ENCODE results near the gene TCP11.

Gene TCP11

DNA sequence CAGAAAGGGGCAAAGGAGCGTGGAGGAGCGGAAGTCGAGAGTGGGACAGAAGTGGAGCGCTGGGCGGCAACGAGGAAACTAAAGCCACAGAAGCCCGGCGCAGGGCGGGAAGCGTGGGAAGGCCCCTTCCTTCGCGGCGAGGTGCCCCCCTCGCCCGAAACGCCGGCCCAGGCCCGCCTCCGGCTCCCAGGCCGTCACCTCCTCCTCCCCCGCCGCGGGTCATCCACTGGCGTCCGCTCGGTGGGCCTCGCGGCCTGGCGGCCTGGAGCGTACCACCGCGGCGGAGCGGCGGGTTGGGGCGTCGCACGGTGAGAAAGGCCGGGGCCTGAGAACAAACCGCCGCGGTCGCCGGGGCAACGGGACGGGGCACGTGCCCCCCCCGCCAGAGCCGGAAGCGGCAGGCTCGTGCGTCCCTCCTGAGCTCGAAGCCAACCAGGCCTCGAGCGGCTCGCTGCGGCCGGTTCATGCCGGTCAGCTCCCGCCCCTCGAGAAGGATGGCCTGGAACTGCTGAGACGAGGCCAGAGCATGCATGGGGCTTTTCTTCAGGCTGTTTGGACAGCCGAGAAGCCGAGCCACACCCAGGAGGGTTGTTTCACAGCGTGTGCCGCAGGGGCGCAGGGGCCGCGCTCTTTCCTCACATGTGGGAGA lies at the start of gene TCP11:
TSS of gene TCP11 (minus strand) at position 333 of the 649 bp plus-strand sequence. CDS start 469 bp downstream, outside the sequence.
- DNase-seq (ENCODE audit: low spot score): no peak

DNA sequence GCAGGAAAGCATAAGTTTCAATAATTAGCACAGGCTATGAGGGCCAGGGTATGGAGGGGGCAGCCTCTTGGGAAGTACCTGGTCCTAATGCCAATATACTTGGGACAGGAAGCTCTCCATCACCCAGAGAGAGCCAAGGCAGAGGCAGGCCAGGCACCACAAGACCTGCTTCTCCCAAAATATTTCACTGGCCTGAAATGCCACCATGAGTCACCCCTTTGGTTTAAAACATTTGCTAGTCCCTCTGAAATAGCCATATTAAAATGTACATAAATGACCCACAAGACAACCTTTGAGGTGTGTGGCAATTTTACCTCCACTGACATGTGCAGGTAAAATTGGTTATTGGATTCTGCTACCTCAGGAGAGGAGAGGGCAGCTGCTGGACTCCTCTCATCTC lies 49.2 kb upstream of the TCP11 start:
- DNase-seq (ENCODE audit: low spot score): no peak

DNA sequence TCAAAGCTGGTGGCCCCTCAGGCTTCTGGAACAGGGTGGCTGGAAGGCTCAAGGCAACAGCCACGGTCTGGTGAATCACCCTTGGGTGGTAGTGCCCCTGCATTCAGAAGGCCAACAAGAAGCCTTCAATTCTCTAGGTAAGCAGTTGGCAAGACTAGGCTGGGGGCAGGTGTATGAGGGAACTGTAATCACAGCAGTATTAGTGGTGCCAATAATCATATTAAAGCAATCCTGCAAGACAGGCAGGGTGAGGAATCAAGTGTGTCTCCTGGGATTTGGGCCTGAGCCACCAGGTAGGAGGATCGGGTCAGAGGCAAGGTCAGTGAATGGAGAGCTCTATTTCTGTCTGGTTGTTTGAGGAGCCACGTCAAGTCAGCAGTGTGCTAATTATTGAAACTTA lies 47.7 kb upstream of the TCP11 start:
- DNase-seq (ENCODE audit: low spot score): no peak

DNA sequence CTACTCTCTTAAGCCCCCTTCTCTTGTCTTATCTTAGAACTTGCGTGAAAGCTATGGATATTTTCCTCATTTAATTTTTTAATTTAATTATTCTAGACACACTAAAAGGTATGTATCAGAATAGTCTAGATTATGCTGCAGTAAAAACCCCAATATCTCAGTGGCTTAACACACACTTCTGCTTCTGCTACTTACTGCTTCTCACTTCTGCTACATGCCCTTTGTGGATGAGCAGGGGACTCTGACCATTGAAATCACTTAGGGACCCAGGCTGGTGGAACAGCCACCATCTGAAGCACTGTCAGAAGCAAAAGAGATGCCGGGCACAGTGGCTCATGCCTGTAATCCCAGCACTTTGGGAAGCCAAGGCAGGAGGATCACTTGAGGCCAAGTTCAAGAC lies 45.4 kb upstream of the TCP11 start:
- DNase-seq (ENCODE audit: low spot score): no peak

DNA sequence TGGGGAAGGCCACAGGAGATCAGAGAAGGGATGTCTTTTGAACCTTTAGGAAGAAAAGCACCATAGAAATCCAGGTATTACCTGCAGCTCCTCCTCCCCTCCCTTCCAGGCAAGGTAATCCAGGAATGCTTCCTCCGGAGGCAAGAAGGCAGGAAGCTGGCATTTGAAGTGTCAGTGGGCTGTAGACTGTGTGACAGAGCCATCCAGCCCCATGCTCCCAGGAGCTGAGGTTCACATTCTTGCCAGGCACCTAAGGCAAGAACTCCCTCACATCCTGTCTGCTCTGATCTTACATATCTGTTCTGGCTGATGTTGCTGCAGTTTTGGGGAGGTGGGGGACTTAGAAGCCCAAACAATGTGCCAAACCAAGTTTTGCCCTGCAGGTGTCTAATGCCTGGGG lies 44.8 kb upstream of the TCP11 start:
- DNase-seq (ENCODE audit: low spot score): peak; percentile 27

DNA sequence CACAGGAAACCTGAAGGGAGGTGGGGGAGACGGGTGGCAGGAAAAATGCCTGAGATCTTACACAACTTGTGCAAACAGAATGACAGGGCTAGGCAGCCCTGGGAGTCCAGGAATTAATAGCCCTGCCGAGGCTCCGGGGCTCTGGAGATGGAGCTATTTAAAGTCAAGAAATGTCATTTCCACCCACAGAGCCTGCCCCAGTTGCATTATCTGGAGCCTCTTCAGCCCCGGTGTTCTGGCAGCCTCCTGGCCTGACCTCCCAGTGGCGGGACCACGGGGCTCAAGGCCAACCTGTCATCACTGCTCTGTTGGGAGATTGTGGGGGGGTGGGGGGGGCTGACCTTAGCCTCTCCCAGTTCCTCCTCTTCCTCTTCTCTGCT lies 44.2 kb upstream of the TCP11 start:
- peak; percentile 71 for DNase-seq (ENCODE audit: low spot score)

DNA sequence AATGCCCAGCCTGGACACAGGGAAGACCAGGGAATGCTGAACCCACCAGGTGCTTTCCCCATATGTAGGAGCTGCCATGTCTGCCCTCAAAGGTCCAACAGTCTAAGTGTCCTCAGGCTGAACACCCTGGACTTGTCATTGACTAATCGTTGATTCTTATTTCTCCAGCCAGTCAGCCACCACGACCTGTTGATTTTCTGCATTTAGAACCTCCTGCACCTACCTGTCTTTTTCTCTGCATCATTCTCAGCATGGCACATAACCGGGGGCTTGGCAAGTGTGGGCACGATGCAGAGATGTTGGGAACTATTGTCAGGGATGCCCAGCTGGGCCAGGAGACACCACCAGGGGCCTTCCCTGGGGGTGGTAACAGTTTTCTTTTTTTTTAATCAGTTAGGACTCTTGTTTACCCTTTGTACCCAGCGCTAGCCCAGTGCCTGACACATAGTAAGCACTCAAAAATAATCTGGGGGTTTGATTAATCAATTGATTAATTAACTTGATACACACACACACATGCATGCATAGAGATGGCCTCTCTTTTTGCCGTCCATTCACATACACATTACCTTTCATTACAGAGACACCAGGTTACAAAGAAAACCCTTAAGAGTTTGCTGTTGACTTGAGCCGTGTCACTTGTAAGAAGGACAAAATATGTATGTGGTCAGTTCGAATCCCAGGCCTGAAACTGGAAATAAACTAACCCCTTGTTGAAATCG lies 43.6 kb upstream of the TCP11 start:
- DNase-seq (ENCODE audit: low spot score): no peak

DNA sequence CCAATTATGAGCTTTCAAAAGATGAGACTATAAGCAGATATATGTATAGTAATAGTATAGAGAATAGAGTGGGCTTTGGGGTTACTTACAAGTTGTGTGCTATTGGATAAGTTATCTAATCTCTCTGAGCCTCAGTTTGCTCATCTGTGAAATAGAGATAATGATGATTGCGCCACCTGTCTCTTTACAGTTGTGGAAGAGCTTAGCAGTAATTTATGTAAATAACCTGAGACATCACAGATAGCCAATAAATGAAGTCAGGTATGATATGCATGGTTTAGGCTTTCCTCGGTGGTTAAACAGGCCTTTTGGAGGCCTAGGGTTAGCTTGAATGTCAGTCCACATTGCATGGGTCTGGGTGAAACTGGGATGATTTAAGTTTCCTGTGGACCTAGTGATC lies 42.8 kb upstream of the TCP11 start:
- no peak for DNase-seq (ENCODE audit: low spot score)

DNA sequence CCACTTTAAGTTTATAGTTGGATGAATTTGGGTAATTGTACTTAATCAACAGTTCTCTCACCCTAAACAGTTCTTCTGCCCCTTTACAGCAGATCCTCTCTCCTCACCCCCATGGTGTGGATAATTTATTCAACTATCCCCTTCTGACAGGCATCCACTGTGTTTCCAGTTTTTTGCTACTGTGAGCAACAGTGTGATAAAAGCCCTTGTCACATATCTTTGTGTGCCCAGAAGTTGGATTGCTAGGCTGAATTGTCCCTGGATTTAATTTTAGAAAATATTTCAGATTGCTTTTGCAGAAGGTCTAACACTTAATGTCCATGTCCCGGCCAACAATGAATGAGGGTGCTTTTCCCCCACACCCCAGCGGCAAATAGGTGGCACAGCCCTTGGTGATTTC lies 42.1 kb upstream of the TCP11 start:
- no peak for DNase-seq (ENCODE audit: low spot score)

DNA sequence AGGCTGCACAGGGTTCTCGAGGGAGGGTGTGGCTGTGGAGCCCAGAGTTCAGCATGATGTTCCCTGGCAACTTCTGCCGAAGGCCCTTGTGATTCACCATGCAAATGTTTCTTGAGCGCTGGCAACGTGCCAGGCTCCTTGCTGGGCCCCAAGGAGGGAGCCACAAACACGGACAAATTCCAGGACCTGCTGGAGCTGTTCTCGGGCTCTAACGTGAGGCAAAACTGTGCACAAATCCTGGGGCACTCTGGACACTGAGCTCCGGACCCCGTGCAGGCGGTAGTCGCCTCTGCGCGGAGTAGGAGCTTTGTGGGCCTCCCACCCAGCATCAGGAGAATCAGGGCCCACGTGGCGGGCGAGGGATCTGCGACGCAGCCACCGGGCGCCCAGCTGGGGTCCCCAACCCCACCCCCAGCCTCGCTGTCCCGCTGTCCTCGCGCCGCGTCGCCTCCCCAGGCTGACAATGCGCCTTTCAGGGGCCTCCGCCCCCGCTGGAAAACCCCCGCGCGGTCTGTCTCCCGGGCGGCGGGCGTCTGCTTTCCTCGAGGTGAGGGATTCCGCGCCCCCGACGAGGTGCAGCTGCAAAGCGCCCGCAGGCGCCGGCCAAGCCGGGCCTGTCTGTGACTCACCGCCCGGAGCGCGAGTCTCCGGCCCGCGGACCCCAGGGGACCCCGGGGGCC lies 40.9 kb upstream of the TCP11 start:
- DNase-seq (ENCODE audit: low spot score): peak; percentile 90

DNA sequence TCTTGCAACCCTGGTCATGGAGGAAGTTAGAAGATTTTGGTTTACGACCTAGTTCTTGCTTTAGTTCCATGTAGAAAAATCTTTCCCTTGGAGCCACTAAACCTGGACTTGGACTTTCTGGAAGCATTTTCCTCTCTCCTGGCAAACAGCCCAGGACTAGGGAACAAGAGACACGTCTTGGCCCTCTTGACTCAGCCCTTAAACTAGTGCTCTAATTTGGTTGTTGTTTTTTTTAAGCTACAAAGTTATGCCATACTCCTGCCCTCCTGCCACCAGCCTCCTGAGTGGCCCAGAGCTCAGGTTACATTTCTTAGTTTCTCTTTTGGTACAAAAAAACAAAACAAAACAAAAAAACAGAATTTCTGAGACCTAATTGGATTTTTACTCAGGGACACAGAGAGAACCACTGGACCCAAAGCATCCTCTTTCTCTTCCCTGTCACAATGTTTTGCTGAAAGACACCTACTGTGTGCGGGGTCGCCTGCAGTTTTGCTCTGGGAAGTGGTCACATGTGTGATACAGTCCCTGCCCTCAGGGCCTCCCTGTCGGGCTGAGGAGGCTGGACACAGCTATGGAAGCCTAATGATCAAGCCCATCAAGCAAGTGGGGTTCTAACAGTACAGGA lies 40.3 kb upstream of the TCP11 start:
- DNase-seq (ENCODE audit: low spot score): peak; percentile 52

DNA sequence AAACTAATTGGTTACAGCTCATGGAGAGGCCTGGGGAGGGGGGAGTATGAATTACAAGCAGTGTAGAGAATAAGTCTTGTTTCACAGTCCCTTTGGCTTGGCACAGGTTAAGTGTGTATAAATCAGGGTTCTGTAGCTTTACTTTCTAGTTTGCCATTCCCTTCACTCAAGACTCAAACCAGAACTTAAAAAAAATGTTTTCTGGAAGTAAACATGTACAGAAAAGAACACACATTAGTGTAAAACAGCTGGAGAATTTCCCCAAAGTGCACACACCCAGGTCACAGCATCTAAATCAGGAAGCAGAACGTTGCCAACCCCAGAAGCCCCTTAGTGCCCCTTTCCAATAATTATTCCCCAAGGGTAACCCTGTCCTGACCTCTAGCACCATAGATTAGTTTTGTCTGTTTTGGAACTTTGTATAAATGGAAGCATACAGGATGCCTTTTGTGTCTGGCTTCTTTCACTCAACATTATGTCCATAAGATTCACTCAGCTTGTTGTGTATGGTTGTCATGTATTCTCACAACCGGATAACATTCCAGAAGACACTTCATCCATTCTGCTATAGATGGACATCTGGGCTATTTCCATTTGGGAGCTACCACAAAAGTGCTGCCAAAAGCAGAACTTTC lies 38.9 kb upstream of the TCP11 start:
- no peak for DNase-seq (ENCODE audit: low spot score)

DNA sequence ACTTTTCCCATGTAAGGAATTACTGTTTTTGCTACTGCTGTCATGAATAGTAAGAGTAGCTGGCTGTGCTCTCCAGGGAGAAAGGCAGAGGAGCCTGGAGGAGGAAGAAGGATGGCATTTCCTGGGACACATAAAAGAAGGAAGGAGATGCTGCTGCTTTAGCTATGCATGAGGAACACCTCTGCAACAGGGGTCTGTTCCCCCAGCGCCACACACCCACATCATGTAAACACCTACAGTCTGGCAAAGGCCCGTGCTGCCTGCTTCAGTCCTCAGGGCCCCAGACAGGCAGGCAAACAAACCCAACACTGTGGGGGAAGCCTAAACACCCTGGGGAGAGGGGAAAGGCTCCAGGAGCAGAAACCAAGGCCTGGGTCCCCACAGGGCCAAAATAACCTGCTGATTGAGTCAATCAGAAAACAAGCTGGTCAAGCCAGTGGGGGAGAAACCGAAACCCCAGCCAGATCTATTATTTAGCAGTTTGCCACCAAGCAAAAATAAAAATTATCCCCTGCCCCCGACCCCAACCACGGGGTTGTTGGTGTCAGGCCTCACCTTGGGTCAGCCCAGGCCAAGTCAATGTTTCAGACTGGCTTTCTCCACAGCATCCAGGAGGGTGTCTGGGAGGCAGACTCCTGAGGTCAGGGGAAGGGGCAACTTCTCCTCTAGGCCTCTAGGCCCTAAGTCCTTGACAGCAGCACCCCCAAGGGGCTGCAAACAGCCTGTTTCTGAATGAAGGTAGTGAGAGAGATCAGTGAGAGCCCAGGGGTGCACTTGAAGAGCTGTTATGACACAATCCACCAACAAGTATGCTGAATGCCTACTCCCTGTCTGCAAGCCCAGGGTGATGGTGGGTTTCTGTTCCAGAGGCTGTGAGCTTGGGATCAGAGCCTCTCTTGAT lies 38.0 kb upstream of the TCP11 start:
- no peak for DNase-seq (ENCODE audit: low spot score)

DNA sequence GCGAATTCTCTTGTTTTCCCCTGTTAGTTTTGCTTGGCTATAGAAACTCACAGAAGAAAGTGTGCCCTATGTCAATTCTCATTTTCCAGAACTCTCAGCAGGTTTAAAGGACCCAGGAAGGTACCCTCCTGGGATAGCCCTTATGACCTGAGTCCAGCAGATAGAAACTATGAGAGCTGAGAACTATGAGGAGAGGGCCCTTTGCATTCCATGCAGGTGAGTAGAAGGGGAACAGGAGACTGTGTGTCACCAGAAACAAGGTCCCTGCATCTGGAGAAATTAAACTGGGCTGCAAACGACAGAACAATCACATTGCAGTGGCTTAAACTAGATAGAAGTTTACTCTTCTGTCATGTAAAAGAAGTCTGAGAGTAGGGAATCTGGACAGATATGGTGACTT lies 36.9 kb upstream of the TCP11 start:
- peak; percentile 8 for DNase-seq (ENCODE audit: low spot score)

DNA sequence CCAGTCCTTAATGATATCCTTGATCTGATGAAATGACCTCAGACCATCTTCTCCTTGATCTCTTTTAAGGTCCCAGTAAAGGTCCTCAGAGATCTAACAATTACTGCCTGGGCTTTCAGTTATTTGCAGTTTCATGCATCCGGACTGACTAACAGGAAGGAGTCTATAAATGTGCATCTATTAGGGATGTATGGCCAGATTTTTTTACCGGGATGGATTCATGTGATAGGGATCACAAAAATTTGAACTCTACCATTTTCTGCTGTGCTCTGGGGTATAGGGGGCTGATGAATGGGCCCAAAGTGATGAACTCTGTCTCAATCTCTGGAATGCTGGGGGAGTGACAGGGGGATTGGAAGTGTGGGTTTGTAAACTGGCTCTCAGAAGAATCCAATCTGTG lies 36.5 kb upstream of the TCP11 start:
- DNase-seq (ENCODE audit: low spot score): no peak

DNA sequence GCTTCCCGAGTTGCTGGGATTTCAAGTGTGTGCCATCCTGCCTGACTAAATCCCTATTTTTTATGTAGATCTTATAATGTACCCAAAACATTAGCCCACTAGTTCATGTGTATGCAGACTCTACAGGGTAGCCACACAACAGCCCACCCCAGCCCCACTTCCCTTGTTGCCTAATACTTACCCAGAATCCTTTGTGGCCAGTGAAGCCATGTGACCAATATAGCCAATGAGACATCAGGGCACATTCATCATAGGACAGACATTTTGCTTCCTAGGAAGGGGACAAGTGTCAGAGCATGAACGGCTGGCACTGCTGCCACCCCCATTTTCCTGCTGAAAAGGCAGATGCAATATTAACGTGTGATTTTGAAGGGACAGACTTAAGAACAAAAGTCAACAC lies 36.0 kb upstream of the TCP11 start:
- no peak for DNase-seq (ENCODE audit: low spot score)

DNA sequence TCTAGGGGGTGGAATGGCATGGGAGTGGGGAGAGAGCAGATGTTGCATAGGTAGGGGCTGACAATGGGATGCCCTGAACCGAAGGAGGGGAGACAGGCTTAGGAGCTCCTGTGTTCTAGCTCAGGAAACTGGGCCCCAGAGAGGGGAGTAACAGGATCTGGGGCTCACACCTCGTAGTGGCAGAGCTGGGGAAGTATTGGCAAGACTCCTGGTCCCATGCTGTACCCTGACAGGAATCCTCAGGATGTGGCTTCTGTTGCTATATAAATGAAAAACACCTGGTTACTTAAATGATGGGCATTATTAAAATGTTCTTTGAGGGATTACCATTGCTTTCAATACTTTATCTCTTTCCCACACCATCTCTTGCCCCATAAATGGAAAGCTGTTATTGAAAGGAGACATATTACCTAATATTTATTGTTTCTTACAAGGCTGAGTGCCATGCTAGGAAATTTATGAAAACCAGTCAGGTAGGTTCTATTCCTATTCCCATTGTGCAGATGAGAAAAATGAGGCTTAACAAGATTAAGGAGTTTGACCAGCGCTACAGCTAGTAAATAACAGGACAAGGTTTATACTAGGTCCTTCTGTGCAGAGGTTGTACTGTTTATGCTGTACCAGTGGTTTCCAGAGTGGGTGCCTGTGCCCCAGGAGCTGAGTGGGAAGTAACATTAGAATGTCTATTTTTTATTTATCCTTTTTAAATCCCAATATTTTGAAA lies 35.3 kb upstream of the TCP11 start:
- no peak for DNase-seq (ENCODE audit: low spot score)

DNA sequence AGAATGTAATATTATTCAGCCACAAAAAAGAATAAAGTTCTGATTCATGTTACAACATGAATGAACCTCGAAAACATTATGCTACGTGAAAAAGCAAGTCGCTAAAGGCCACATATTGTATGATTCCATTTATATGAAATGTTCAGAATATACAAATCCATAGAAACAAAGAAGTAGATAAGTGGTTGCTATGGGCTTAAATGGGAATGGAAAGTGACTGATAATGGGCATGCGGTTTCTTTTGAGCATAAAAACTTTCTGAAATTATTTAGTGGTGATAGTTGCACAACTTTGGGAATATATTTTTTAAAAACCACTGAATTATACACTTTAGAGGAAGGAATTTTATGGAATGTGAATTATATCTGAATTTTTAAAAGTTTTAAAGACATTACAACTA lies 33.4 kb upstream of the TCP11 start:
- no peak for DNase-seq (ENCODE audit: low spot score)

DNA sequence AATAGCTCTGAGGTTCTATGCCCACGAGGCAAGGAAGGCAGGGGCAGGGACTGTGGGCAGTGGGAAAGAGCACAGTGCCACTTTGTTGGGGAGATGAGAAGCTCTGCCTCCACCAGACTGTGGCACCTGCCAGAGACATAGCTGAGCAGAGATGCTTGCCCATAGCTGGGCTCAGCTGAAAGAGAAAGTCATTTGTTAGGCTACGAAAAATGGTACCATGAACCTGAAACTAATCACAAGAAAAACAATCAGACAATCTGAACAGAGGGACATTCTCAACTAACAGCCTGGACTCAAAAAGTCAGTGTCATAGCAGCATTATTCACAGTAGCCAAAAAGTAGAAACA lies 32.9 kb upstream of the TCP11 start:
- DNase-seq (ENCODE audit: low spot score): no peak

DNA sequence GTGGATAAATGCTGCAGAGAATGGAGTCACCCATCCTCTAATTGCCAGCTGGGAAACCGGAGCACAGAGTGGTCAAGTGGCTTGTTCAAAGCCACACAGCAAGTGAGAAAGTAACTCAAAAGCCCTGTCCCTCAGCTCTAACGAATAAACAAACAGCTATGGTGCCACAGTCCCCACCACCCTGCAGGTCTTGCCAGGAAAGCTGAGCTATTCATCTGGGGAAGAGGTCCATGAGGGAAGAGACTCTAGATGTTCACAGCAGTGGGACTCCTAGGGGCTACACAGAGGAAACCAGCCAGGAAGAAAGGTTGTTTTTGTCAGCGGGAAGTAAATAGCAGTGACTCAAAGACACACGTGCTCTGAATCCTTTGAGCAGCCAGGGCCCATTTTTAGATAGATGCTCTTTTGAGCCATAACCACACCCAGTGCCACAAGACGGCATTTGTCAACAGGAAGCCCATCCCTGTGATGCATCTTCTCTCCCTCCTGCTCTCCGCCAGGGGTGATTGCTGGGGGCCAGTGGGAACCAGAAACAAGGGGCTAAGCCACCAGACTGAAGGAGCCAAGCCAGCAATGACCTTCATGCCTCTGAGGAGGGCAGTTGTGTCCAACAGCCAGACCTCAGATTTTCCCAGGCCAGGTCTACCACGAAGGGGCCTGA lies 32.4 kb upstream of the TCP11 start:
- no peak for DNase-seq (ENCODE audit: low spot score)

Measured in kidney tubule cell (primary cell).